22Rv1 (cell line): ENCODE results near the gene PPARG.

Experiments used
- CTCF ChIP-seq: fragments of 450-650 bp; IDR thresholded peaks from 2 replicates; pipeline ENCODE4 v1.5.1; 2017; ENCODE audit warnings: mild to moderate bottlenecking
- ZFX ChIP-seq: fragments of 450-650 bp; IDR thresholded peaks from 2 replicates; pipeline ENCODE4 v1.6.1; 2017; ENCODE audit warnings: antibody characterized with exemption, borderline replicate concordance

GRCh38 chr3:12301031-12301430 lies 12.2 kb downstream of the PPARG start:
- no peak for TF ChIP-seq CTCF
- TF ChIP-seq ZFX, result no peak
